NCI-H226 (cell line): Measurements from ENCODE around the gene ZFR2.

Experiments
- DNase-seq: peaks from one replicate; pipeline ENCODE4 v3.0.0-alpha.2; 2015

ZFR2 gene

DNA sequence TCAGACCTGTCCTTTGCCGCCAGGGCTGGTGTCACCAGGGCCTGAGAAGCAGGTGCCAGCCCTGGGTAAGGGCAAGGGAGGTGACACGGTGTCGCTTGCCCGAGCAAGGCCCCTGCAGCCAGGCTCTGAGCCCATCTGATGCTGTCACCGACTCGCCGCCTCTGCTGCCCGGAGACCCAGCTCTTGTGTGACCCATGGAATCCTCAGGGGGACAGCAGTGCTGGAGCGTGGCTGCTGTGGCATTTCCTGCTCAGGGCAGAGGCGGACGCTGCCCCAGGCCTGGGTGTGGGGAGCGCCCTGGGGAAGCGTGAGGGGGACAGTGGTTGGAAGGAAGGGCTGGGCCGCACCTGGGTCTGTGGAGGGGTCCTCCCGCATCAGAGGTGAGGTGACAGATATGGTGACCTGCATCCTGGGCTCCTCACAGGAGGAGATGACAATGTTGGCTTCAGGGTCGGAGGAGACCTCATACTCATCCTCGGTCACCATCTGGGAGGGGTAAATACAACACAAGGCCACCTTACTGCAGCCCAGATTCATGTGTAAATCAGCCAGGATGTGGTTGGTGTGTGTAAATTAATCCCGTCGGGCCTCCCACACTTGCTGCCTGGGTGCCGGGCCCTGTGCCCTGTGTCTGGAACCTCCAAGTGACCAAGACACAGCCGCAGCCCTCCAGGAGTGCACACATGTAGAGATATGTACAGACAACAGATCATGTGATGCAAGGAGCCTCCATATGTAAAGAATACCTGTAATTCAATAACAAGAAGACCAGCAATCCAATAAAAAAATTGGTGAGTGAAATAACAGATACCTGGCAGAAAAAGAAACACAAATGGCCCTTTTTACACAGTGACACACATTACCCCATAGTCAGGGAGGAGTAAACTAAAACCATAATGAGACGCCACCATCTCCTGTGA, 55.1 kb downstream of the ZFR2 start:
- no peak for DNase-seq

- DNase-seq, result no peak
Observed at GRCh38 chr19:3810708-3811355, 58.0 kb downstream of the ZFR2 start.

DNA sequence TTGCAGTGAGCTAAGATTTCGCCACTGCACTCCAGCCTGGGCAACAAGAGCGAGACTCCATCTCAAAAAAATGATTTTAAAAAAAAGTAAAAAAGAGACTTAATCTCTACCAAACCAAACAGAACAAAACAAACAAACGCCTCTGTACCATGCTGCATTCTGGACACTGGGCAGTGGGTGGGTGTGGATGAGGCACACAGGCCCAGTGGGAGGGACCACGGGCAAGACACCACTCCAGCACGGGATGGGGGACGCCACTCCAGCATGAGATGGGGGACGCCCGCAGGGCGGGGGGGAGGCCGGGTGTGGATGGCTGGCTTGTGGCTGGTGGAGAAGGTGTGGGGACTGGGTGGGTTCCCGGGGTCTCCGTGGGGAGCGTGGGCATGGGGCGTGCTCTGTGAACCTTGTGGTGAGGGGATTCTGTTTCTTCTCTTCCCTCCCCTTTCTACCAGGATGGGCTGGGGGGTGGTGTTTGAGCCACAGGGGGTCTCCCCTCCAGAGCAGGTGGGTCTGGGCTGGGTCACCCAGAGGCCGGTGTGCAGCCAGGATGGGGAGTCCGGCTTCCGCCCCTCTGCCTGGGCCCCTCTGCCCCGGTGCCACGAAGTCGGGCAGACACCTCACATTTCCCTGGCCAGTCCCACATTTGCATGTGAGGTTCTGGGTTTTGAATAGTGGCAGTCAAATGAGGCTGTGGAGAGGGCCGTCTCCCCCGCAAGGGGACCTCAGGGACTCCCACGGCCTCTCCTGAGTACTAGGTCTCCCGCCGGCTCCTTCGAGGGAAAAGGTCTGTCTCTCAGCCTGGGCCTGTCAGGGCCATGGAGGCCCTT, 58.7 kb downstream of the ZFR2 start:
- DNase-seq, result no peak

GRCh38 chr19:3808420-3809143, 60.3 kb downstream of the ZFR2 start:
- DNase-seq, result no peak

DNA sequence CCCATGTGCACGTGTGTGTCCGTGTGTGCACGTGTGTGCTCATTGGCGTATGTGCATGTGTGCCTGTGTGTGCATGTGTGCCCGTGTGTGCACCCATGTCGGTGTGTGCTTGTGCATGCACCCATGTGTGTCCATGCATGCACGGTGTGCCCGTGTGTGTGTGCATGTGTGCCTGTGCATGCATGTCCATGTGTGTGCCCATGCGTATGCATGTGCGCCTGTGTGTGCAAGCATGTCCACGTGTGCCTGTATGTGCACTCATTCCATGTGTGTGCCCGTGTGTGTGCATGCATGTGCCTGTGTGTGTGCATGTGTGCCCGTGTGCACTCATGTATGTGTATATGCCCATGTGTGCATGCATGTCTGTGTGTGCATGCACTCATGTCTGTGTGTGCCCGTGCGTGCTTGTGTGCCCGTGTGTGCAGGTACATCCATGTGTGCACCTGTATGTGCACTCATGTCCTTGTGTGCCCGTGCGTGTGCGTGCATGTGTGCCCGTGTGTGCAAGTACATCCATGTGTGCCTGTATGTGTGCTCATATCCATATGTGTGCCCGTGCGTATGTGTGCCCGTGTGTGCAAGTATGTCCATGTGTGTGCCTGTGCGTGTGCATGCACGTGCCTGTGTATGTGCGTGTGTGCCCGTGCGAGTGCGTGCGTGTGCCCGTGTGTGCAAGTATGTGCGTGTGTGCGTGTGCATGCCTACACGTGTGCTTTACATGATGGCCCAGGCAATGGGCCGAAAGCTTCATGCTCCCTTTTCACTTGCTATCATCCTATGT, 61.1 kb downstream of the ZFR2 start:
- no peak for DNase-seq

- no peak for DNase-seq
Observed at GRCh38 chr19:3807131-3807480, 61.7 kb downstream of the ZFR2 start.

GRCh38 chr19:3805859-3806258, 63.0 kb downstream of the ZFR2 start:
- DNase-seq, result no peak

DNA sequence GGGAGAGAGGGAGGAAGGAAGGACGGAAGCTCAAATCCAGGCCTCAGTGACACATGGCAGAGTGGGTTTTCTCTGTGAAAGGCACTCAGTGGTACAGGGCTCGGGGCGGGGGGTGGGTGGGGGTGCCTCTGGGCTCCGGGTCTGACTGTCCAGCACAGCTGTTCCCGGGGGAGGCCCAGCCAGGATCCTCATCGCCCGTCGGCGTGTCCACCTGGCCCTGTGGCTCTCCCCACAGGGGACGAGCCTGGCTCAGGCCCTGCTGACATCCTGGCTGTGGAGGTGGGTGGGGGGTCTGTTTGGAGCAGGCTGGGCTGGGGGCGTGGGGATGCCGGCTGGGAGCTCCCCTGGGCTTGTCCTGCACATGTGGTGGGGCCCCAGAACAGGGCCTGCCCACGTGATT, 64.4 kb downstream of the ZFR2 start:
- no peak for DNase-seq

GRCh38 chr19:3803986-3804385, 64.9 kb downstream of the ZFR2 start:
- no peak for DNase-seq

DNA sequence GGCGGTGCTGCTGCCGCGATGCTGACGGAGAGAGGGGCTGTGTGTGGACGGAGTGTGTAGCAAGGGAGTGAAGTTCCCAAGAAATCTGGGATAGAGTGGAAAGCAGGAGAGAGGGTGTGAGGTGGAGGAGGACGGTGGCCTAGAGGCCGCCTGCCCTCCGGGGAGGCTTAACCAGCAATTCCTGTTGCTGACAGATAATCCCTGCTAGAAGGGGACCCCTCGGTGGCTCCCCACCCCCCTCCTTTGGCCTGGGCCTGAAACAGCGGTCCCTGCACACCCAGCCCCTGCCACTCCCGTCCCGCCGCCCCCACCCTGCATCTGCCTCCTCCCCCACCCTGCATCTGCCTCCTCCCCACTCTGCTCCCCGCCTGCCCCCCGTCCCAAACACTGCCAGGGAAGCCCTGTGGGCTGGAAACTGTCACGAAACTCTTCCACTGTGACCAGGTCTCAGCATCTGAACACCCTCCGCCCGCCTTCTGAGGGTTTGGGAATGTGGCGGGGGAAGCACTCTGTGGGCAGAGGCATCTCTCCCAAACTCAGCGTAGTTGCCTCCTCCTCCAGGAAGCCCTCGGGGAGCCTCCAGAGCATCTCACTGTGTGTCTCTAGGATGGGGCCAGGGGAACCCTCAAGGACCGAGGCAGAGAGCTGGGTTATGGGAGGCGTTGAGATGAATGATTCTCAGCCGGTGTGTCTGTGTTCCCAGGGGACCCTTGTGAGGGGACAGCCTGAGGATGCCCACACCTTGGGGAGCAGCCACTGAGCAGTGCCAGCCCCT, 65.5 kb downstream of the ZFR2 start:
- no peak for DNase-seq

- DNase-seq, result no peak
Observed at GRCh38 chr19:3801412-3802096, 67.3 kb downstream of the ZFR2 start.

DNA sequence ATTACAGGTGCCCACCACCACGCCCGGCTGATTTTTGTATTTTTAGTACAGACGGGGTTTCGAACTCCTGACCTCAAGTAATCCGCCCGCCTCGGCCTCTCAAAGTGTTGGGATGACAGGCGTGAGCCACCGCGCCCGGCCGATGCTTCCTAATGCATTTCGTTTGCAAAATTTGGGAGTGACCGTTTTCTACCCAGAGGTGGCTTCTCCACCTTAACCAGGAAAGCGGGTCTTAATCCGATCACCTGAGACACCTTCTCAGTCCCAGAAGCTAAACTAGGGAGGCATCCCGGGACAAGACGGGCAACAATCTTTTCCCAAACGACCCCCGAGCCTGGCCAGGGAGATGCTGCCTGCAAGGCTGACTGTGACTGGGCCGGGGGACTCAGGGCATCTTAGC, 67.8 kb downstream of the ZFR2 start:
- DNase-seq, result no peak

DNA sequence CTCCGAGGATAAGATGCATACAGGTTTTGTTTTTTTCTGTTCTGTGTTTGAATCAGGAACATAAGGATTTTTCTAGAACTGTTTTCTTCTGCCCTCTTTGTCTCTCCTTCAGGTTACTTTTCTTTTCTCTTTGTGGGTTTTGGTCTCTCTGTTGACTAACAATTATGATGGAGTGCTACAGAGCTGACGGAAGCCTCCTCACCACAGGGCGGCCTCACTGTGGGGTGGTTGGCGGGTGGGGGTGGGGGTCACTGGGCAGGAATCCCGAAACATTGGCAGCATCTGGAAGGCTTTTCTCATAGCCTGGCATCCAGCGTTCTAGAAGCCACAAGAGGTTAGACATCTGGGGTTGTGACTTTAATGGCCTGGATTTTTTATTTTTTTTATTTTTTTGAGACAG, 70.7 kb downstream of the ZFR2 start:
- no peak for DNase-seq

GRCh38 chr19:3796358-3796757, 72.5 kb downstream of the ZFR2 start:
- no peak for DNase-seq

- DNase-seq, result no peak
Observed at GRCh38 chr19:3793799-3794198, 75.0 kb downstream of the ZFR2 start.

DNA sequence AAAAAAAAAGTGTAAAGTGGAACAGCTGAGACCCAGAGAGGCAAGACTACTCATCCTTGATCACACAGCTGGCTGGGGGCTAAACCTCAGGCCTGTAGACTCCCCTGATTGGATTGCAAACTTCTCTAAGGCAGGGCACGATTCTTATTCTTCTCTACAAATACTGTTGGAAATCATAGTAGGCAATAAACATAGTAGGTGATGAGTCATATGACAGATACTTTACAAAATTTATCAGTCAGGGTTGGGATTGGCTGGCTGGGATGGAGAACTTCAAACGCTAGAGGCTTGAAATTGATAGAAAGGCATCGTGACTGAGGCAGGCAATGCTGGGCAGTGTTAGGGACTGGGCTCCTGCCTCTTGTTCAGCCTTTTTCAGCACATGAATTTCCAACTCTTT, 76.7 kb downstream of the ZFR2 start:
- DNase-seq, result no peak

- DNase-seq, result no peak
Observed at GRCh38 chr19:3790941-3791340, 77.9 kb downstream of the ZFR2 start.

DNA sequence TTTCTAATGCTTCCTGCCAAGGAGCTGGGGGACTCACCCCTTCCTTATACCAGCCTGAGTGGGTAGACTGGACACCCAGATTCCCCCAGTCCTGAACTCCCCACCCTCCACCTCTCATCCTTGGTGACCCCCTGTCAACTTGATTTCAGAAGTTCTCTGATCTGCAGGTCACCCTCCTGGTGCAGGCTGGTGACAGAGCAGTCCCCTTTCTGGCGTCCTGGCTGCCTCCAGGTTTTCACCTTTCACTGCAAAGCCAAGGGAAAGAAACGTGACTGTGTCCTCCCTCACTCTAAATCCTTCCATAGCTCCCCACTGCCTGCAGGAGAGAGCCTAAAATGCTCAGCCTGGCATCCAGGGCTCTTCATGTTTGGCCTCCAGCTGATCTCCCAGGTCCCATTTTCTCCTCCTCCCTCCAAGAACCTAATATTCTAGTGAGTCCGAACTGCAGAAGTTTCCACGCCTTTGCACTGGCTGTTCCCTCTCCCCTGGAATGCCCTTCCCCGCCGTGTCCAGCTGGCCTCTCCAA, 78.6 kb downstream of the ZFR2 start:
- DNase-seq, result no peak

DNA sequence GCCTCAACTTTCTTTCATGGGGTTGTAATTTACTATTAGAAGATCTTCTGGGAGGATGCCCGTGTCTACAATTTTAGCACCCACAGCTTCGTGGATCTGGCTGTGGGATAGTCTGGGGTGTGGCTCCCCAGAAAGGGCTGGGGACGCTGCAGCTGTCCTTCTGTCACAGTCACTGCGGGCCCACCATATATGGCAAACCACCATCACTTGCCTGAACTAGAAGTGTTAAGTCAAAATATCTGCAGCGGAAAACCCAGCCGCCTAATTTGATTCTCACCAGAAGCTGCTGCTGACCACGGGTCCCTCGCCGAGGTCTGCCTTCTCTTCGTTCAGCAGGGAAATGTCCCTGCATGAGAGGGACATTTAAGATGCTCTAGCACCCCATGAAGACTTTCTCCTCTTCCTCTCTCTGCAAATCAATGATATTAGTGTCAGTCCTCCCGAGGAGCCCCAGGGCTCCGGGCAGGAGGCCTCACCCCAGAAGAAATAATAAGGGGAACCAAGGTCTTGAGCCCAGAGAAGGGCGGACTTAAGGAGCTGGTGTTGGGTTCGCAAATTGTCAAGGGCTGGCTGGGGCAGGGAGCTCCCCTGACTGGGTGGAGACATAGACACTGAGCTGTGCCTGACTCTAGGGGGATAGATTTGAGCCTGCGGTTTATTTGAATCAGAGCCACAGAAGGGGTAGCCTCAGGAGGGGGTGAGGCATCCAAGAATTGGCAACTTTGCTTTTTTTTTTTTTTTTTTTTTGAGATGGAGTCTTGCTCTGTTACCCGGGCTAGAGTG, 79.7 kb downstream of the ZFR2 start:
- no peak for DNase-seq
